GM12865 (cell line): ENCODE measurements around the gene RPS3.

Experiments
- DNase-seq: peaks from one replicate; pipeline ENCODE4 v3.0.0; 2010; ENCODE audit warnings: low read depth
- H3K4me3 ChIP-seq: 2 replicates; pipeline ENCODE4 v1.5.1; 2011; ENCODE audit warnings: mild to moderate bottlenecking, low read depth, low read length, control low read depth
- TF ChIP-seq, protein P1 (sequence below): IDR thresholded peaks from 2 replicates; pipeline ENCODE4 v1.5.1; 2011; ENCODE audit warnings: low read length, control low read depth, low read depth, inconsistent platforms; ENCODE audit not compliant: insufficient read depth; ENCODE audit errors: missing control alignments

RPS3 gene

DNA sequence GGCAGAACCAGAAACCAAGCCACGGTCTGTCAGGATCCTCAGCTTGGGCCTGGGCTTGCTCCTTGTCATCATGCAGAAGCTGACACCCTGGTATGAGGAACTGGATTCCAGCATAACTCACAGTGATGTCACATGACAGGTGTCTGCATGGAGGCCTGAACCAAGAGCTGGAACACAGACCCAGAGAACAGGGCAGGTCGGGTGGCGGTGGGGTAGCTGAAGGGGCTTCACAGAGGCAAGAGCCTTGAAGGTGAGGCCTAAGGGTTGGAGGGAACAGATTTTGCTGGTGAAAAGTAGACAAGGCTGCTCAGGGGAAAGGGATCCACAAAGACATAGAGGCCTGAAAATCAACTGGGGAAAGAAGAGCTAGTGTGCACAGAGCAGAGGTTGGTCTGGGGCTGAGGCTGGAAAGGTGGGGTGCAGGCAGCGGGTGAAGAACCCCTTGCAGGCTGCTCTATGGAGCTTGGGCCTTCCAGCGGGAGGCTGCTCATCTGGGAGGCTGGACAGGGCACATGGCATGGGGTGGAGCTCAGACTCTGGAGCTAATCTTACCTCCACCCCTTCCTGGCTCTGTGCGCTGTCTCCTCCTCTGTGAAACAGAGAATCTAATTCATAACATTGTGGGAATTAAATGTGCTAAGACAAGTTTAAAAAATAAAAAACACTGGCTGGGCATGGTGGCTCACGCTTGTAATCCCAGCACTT is 18.4 kb upstream of the RPS3 start:
- no peak for DNase-seq
- H3K4me3 ChIP-seq, result no peak overlapping the region
- TF ChIP-seq, protein P1, sequence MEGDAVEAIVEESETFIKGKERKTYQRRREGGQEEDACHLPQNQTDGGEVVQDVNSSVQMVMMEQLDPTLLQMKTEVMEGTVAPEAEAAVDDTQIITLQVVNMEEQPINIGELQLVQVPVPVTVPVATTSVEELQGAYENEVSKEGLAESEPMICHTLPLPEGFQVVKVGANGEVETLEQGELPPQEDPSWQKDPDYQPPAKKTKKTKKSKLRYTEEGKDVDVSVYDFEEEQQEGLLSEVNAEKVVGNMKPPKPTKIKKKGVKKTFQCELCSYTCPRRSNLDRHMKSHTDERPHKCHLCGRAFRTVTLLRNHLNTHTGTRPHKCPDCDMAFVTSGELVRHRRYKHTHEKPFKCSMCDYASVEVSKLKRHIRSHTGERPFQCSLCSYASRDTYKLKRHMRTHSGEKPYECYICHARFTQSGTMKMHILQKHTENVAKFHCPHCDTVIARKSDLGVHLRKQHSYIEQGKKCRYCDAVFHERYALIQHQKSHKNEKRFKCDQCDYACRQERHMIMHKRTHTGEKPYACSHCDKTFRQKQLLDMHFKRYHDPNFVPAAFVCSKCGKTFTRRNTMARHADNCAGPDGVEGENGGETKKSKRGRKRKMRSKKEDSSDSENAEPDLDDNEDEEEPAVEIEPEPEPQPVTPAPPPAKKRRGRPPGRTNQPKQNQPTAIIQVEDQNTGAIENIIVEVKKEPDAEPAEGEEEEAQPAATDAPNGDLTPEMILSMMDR, result no peak

DNA sequence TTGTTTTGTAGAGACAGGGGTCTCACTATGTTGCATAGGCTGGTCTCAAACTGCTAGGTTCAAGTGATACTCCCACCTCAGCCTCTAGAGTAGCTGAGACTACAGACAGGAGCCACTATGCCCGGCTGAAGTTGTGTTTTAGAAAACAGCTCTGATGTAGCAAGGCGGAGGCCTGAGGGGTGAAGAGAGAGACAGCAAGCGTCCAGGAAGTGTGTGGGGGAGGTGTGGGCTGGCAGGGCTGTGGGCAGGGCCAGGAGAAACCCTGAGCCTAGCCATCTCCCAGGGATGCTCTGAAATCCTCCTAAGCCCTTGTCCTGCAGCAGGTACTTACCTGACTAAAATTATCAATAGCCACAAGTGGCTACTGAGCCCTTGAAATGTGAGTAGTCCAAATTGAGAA is 16.1 kb upstream of the RPS3 start:
- H3K4me3 ChIP-seq, result no peak overlapping the region
- DNase-seq, result no peak
- TF ChIP-seq, protein P1, result no peak

DNA sequence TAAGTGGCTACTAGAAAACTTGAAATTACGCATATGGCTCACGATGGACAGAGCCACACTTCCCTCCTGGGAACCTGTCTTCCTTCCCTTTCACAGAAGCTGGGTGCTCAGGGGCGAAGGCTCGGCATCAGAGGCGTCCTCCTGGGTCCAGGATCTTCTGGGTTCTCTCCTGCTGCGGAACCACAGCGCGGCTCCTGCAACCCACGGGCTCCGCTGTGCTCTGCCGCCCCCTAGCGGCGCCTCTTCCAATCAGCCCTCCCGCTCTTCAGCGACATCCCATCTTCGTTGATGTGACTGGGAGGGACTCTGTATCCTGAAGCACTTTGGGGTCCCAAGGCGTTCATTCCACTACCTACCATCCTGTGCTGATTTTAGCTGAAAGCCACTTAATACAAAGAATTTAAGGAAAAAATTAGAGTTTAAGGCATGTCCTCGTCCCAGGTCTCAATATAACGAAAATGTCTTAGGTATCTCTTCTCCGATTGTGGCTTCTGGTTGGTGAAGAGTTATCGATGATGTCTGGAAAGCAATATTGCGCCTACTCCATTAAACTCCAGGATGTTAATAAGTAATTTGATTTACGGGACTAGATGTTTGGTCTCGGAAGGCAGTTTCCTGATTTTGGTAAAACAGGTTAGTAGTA is 14.8 kb upstream of the RPS3 start:
- H3K4me3 ChIP-seq, result no peak overlapping the region
- TF ChIP-seq, protein P1, result peak; percentile 98
- peak; percentile 73 for DNase-seq

DNA sequence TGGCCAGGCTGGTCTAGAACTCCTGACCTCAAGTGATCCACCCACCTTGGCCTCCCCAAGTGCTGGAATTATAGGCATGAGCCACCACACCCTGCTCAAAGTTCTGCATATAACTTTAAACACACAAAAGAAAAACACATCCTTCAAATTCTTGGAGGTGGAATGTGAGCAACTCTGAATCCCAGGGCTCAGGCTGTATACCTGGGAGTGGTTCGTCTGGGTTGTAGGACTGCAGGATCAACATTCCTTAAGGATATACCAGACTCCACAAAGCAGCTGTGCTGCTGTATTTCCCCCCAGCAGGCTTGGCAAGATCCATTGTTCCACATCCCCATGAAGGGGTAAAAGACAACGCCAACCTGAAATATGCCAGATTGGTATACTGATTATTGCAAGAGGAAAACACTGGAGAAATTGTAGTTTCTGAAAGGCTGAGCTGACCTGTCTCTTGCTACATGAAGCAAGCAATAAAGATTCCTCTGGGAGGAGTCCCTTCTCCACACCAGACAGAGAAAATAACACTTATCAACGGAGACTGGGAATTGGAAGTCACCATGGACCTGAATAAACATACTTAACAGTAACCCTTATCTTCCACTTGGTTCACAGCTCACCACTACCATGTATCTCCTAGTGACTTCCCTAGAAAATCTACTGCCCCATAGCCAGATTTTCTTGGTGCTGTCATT is 12.2 kb upstream of the RPS3 start:
- no peak for DNase-seq
- no peak overlapping the region for H3K4me3 ChIP-seq
- TF ChIP-seq, protein P1, result no peak

DNA sequence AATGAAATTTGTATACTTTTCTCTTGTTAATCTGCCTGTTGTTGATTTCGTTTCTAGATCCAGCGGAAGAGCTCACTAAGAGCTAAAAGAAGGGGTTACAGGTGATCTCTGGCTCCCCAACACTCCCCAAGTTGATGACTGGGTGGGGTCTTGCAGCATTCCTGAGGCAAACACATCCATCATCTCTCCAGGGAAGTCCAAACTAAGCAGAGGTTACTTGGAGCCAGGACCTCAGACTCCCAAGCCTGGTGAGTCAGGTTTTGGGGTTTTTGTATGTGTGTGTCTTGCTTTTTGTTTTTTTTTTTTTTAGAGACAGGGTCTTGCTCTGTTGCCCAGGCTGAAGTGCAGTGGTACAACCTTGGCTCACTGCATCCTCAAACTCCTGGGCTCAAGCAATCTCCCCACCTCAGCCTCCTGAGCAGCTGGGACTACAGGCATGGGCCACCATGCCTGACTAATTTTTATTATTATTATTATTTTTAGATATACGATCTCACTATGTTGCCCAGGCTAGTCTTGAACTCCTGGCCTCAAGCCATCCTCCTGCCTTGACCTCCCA is 11.5 kb upstream of the RPS3 start:
- TF ChIP-seq, protein P1, result no peak

DNA sequence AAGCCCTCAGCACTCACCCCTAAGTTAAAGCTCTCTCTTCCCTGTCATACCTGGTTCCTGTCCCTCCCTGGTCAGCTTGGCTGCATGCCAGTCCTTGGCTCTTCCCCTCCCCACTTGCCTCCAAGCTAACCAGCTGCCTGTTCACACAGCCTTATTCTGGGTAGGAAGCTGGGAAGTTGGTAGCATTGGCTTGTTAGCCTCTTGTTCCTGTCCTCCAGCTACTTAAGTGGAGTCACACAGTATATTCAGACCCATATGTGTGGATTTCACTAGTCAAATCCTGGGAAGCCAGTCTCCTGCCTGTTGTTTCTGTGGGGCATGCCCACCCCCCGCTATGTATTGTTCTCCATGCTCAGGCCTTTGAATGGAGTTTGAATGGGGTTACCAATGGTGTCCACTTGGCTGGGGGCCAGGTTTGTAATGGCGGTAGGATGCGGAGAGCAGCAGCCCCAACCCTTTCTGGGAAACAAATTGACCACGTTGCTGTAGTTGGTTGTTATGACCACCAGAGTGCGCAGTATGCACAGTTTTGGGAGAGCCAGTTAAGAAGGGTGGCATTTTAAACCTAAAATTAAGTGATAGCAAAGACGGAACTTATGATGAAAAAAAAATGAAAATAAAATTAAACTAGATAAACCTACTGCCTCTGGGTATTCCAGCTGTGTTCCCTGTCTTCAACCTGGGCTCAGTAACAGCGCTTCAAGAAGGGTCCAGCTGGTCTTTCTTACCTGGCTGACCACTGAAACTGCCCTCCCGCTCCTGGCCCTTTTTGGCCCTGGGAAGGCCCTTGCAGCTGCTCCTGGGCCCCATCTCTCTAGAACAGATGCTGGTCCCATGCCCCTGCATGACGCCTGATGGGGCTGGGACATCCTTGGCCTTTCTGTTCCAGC is 10.7 kb upstream of the RPS3 start:
- H3K4me3 ChIP-seq, result no peak overlapping the region
- TF ChIP-seq, protein P1, result peak; percentile 74
- DNase-seq, result peak; percentile 77

More for the DNA sequence above, 11.5 kb upstream of the RPS3 start:
- no peak for DNase-seq
- no peak overlapping the region for H3K4me3 ChIP-seq
